AG04449 (cell line): ENCODE measurements around the gene DNAJC5.

Source experiments
- CTCF ChIA-PET: fragments of 350-600 bp; formaldehyde crosslinking; extraction: SDS; loops from one replicate; lab custom pipeline; 2021; ENCODE audit warnings: antibody characterized with exemption; lab: Yijun Ruan, JAX
- POLR2A ChIA-PET: fragments of 400-600, 350-600 bp; formaldehyde crosslinking; extraction: SDS; loops from one replicate; lab custom pipeline; 2020; ENCODE audit warnings: antibody characterized with exemption, inconsistent platforms; lab: Yijun Ruan, JAX
- DNase-seq: peaks from one replicate; pipeline ENCODE4 v3.0.0-alpha.2; 2010; ENCODE audit warnings: low read depth, low spot score
- H3K4me3 ChIP-seq: 2 replicates; pipeline ENCODE4 v1.5.1; 2011; ENCODE audit warnings: low read depth, mild to moderate bottlenecking, control low read depth, low read length
- TF ChIP-seq, protein P1 (sequence below): IDR thresholded peaks from one replicate; pipeline ENCODE4 v1.5.1; 2011; ENCODE audit warnings: mild to moderate bottlenecking, moderate library complexity, low read length, control low read depth, inconsistent platforms; ENCODE audit not compliant: insufficient read depth; ENCODE audit errors: missing control alignments

DNAJC5 gene

DNA sequence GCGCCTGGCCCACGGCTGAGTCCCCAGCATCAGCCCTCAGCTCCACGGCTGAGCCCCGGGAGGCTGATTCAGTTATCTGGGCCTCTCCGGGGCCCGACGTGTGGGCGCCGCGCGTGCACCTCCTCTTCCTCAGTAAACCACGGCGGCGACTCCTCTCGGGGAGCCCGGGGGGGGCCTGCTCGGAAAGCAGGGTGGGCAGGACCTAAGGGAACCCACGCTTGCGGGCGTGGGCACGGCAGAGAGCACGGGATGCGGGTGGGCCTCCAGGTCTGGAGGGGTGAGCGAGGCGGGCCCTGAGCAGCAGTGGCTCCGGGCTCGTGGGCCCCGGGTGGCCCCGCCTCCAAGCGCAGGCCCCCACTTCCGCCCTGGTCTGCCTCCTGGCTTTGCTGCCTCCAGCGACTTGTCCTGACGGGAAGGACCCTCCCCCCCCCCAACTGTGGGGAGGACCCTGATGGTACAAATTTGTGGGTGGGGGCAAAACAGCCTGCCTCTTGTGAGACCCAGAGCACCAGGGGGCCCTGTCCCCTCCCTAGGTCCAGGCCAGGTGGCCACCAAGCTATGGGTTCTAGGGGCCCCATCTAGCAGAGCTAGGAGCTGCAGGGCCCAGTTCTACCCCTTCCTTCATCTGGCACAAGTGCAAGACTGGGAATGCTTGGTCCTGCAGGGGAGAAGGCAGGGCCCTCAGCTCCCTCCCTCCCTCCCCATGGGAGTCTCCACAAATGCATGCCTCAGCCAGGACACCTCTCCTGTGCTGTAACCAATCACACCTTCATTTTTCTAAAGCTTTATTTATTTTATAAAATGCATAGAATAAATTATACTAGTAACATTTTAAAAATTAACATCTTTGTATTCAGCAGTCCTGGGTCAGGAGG lies 44.4 kb downstream of the DNAJC5 start:
- TF ChIP-seq, protein P1, sequence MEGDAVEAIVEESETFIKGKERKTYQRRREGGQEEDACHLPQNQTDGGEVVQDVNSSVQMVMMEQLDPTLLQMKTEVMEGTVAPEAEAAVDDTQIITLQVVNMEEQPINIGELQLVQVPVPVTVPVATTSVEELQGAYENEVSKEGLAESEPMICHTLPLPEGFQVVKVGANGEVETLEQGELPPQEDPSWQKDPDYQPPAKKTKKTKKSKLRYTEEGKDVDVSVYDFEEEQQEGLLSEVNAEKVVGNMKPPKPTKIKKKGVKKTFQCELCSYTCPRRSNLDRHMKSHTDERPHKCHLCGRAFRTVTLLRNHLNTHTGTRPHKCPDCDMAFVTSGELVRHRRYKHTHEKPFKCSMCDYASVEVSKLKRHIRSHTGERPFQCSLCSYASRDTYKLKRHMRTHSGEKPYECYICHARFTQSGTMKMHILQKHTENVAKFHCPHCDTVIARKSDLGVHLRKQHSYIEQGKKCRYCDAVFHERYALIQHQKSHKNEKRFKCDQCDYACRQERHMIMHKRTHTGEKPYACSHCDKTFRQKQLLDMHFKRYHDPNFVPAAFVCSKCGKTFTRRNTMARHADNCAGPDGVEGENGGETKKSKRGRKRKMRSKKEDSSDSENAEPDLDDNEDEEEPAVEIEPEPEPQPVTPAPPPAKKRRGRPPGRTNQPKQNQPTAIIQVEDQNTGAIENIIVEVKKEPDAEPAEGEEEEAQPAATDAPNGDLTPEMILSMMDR: no peak
- ChIA-PET CTCF (no interaction called here), POLR2A (no interaction called here)
- no peak overlapping the region for H3K4me3 ChIP-seq
- no peak for DNase-seq

DNA sequence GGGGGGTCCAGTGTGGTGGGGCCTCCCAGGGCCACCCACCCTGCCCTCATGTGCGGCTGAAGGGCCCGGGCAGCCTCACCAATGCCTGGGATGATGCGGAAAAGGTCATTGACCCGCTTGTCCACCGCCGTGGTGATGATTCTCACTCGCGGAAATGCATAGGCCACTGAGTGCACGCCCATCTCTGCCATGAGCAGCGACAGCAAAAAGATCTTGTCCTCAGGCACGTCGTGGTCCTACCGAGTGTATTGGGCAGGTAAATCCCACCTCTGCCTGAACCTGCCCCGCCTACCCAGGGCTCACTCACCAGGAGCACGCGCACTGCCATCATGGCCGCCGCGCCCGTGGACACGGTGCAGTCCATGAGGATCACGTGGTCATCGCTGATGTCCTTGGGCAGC lies 45.1 kb downstream of the DNAJC5 start:
- ChIA-PET CTCF (no interaction called here), POLR2A (no interaction called here)
- H3K4me3 ChIP-seq: no peak overlapping the region
- TF ChIP-seq, protein P1: no peak
- no peak for DNase-seq

DNA sequence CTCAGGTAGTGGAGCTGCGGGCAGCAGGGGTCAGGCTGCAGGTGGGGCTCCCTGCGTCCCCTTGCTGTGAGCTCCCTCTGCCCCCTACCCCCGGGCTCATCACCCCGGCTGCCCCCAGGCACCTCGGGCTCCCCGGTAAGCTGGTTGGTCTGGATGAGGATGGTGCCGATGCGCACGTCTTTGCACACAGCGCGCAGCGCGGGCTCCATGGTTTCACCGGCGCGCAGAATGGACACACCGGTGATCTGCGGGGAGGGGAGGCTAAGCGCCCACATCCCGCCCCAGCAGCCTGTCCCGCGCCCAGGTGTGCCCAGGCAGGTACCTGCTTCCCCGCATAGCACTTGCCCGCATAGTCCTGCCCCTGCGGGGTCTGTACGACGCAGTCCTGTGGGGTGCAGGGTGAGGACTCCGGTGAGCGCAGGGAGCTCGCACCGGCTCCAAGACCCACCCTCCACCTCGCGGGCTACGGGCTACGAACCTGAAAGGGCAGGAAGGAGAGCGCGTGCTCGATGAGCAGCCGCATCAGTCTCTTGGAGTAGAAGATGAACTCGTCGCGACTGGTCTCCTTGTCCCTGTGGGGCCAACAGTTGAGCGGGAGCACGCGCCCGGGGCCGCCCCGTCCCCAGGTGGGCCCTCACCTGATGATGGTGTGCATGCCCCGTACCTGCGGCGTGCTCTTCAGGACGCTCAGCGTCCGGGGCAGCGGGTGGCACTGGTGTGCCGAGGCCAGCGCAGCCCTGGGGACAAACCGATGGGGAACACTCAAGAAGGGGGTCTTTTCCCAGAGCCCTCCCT lies 45.7 kb downstream of the DNAJC5 start:
- DNase-seq: no peak
- POLR2A ChIA-PET: no interaction called here
- CTCF ChIA-PET: no interaction called here

DNA sequence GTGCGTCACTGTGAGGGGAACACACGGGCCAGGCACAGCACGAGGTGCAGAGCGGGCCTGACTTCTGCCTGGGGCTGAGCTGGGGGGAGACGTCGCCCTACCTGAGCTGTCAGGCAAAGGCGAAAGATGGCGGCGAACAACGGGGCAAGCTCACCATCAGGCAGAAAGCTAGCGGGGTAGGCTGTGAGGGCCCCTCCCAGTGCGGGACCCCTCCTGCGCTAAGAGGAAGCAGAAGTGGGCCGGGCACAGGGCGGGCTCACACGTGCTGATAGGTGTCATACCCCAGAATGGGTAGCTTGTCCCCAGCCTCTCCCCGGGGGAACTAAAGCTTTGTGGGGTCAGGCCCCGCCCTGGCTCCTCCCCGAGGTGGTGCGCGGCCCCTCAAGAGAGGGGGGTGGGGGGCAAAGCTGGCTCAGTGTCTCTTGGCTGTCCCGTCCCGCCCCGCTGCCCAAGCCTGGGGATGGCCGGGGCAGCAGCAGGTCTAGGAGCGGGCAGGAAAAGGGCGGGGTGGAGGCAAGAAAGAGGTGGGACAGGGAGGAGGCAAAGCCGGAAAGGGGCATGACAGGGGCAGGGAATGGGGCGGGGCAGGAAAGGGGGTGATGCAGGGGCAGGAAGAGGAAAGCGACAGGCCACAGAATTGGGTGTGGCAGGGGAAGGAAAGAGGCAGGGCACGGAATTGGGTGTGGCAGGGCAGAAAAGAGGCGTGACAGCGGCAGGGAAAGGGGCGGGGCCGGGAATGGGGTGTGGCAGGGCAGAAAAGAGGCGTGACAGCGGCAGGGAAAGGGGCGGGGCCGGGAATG lies 46.6 kb downstream of the DNAJC5 start:
- POLR2A ChIA-PET: no interaction called here
- H3K4me3 ChIP-seq: no peak overlapping the region
- TF ChIP-seq, protein P1: no peak
- DNase-seq: no peak
- CTCF ChIA-PET: no interaction called here

More for the DNA sequence above, 45.7 kb downstream of the DNAJC5 start:
- no peak overlapping the region for H3K4me3 ChIP-seq
- TF ChIP-seq, protein P1: no peak

DNA sequence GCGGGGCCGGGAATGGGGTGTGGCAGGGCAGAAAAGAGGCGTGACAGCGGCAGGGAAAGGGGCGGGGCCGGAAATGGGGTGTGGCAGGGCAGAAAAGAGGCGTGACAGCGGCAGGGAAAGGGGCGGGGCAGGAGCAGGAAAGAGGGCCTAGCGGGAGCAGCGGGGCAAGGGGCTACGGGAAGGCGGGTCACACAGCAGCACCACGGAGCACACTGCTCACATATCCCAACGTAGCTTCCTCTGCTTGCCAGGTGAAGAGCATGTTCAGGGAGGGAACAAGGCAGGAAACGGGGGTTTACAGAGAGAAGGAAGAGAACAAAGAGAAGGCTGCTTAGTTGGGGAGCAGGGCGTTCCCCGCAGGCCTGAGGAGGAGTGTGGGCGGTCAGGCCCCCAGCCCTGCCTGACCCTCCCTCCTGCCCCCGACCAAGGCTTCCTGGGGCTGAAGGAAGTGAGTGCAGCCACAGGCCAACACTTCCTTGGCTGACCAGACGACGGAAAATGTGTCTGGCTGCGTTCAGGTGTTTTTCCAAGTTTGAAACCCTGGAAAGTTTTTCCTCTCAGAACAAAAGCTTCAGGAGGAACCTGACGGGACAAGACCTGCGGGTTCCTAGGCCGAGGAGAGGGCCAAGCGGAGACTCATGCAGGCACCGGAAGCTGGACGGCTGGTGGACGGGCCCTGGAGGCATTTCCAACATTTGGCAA lies 47.5 kb downstream of the DNAJC5 start:
- DNase-seq: no peak
- POLR2A ChIA-PET: no interaction called here
- no peak overlapping the region for H3K4me3 ChIP-seq
- CTCF ChIA-PET: no interaction called here
- TF ChIP-seq, protein P1: no peak
